ENCODE data around the gene TCF4. TPM values are rescaled to one million over a fixed set of nuclear protein-coding genes. Genes with fewer than 3 reads are reported as not detected.

Gene TCF4
- total RNA-seq, 1 experiment from 2014 or later: 104 TPM

DNA sequence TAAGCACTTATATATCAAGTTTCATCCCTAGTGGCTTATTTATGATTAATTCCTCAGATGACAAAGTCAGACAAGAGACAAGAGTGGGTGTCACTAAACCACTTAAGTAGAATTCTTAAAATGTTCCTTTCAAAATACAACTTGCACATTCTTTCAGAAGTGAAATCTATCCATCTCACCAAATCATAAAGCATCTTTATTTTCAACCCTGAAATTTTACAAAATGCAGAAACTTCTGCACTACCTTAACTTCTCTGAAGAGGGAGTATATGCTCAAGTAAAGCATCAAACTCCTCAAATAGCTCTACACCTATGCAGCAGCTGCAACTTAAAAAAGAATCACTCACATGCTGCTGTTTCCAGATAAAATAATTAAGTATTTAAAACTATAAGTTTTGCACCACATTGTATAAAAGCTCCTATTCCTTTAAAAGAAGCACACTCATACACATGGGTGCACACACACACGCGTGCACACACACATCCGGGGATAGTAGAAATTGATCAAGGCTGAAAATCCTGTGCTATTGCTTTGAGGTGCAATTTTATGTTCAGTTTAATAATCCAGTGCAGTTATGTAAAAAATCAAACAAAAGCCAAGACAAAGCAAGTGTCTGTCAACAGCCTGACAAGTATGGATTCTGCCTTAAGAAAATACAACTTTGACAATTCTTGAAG, 244.5 kb downstream of the TCF4 start:
- ChIA-PET CTCF (interaction anchor here (0.6 to 2.1 kb wide), 21 partner anchors 9 to 517 kb away, joined by 3 to 13 read pairs (median 4); no protein-coding TSS in a partner anchor), POLR2A (no interaction called here)
- Mint-ChIP-seq H3K36me3 (no peaks in the 10 kb centered on the region), H3K27ac (no peak overlapping the region), H3K4me1 (peaks cover 74% of the 10 kb centered on the region), H3K9me3 (no peaks in the 10 kb centered on the region), H3K27me3 (ENCODE audit: low read depth) (no peaks in the 10 kb centered on the region), H3K4me3 (no peak overlapping the region)
- peak; percentile 54 for ATAC-seq
- TF ChIP-seq, protein P1, sequence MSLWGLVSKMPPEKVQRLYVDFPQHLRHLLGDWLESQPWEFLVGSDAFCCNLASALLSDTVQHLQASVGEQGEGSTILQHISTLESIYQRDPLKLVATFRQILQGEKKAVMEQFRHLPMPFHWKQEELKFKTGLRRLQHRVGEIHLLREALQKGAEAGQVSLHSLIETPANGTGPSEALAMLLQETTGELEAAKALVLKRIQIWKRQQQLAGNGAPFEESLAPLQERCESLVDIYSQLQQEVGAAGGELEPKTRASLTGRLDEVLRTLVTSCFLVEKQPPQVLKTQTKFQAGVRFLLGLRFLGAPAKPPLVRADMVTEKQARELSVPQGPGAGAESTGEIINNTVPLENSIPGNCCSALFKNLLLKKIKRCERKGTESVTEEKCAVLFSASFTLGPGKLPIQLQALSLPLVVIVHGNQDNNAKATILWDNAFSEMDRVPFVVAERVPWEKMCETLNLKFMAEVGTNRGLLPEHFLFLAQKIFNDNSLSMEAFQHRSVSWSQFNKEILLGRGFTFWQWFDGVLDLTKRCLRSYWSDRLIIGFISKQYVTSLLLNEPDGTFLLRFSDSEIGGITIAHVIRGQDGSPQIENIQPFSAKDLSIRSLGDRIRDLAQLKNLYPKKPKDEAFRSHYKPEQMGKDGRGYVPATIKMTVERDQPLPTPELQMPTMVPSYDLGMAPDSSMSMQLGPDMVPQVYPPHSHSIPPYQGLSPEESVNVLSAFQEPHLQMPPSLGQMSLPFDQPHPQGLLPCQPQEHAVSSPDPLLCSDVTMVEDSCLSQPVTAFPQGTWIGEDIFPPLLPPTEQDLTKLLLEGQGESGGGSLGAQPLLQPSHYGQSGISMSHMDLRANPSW (CRISPR knock-in tag; conservative IDR thresholded peaks at IDR 0.05; ENCODE audit: low read depth): no peak
- TF ChIP-seq, protein P2, sequence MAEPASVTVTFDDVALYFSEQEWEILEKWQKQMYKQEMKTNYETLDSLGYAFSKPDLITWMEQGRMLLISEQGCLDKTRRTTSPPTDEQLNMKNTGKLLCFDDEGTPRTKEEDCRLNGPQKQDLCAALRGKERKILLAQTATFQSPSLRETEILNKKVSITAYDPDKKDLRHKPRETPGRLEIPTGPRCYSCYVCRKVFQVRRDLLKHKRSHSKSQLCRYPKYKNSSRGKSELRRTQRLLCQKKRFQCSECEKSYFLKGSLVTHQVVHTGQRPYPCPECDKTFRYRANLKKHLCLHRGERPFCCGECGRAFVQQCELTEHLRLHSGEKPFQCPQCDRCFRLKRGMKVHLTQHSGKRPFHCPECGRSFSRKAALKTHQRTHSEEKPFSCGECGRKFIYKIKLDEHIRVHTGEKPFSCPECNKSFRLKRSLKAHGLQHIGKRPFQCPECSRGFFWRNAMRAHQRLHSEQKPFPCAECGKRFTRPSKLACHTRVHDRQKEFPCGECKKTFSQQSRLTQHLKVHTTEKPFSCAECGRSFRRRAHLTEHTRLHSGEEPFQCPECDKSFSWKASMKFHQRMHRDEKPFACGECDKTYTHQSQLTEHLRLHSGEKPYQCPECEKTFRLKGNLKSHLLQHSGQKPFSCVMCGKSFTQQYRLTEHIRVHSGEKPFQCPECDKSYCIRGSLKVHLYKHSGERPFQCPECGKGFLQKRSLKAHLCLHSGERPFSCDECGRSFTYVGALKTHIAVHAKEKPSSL (CRISPR knock-in tag; conservative IDR thresholded peaks at IDR 0.05): no peak
- TF ChIP-seq, protein P3, sequence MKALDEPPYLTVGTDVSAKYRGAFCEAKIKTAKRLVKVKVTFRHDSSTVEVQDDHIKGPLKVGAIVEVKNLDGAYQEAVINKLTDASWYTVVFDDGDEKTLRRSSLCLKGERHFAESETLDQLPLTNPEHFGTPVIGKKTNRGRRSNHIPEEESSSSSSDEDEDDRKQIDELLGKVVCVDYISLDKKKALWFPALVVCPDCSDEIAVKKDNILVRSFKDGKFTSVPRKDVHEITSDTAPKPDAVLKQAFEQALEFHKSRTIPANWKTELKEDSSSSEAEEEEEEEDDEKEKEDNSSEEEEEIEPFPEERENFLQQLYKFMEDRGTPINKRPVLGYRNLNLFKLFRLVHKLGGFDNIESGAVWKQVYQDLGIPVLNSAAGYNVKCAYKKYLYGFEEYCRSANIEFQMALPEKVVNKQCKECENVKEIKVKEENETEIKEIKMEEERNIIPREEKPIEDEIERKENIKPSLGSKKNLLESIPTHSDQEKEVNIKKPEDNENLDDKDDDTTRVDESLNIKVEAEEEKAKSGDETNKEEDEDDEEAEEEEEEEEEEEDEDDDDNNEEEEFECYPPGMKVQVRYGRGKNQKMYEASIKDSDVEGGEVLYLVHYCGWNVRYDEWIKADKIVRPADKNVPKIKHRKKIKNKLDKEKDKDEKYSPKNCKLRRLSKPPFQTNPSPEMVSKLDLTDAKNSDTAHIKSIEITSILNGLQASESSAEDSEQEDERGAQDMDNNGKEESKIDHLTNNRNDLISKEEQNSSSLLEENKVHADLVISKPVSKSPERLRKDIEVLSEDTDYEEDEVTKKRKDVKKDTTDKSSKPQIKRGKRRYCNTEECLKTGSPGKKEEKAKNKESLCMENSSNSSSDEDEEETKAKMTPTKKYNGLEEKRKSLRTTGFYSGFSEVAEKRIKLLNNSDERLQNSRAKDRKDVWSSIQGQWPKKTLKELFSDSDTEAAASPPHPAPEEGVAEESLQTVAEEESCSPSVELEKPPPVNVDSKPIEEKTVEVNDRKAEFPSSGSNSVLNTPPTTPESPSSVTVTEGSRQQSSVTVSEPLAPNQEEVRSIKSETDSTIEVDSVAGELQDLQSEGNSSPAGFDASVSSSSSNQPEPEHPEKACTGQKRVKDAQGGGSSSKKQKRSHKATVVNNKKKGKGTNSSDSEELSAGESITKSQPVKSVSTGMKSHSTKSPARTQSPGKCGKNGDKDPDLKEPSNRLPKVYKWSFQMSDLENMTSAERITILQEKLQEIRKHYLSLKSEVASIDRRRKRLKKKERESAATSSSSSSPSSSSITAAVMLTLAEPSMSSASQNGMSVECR (CRISPR knock-in tag; IDR thresholded peaks at IDR 0.05; ENCODE audit: borderline replicate concordance): no peak
- TF ChIP-seq, protein P4, sequence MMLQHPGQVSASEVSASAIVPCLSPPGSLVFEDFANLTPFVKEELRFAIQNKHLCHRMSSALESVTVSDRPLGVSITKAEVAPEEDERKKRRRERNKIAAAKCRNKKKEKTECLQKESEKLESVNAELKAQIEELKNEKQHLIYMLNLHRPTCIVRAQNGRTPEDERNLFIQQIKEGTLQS (CRISPR knock-in tag; conservative IDR thresholded peaks at IDR 0.05): no peak
- TF ChIP-seq JUN (CRISPR knock-in tag; IDR thresholded peaks at IDR 0.05): no peak
- no peak for TF ChIP-seq TP53 (CRISPR knock-in tag; IDR thresholded peaks at IDR 0.05)
- TF ChIP-seq, protein P5, sequence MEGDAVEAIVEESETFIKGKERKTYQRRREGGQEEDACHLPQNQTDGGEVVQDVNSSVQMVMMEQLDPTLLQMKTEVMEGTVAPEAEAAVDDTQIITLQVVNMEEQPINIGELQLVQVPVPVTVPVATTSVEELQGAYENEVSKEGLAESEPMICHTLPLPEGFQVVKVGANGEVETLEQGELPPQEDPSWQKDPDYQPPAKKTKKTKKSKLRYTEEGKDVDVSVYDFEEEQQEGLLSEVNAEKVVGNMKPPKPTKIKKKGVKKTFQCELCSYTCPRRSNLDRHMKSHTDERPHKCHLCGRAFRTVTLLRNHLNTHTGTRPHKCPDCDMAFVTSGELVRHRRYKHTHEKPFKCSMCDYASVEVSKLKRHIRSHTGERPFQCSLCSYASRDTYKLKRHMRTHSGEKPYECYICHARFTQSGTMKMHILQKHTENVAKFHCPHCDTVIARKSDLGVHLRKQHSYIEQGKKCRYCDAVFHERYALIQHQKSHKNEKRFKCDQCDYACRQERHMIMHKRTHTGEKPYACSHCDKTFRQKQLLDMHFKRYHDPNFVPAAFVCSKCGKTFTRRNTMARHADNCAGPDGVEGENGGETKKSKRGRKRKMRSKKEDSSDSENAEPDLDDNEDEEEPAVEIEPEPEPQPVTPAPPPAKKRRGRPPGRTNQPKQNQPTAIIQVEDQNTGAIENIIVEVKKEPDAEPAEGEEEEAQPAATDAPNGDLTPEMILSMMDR (IDR thresholded peaks at IDR 0.05): peak; percentile 39; the same call in 1 of the 2 replicates
- DNase-seq (ENCODE audit: low spot score): no peak

DNA sequence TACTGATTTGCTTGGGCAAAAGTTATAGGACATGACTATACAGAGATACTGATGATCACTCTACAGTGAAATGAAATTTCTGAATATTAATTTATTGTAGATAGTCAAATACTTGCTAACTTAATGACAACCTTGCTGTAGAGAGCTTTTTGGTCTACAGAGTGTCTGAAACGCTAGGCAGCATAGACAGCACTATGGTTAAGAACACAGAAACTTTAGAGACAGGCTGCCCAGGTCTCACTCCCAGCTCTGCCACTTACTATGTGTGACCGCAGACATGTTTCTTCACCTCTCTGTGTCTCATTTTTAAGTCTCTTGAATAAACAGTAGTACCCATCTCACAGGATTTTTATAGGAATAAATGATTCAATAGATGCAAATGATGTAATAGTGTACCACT, 247.0 kb downstream of the TCF4 start:
- ChIA-PET CTCF (interaction anchor here (0.7 to 1.5 kb wide), 3 partner anchors 66 to 157 kb away, joined by 3 to 5 read pairs (median 3); no protein-coding TSS in a partner anchor), POLR2A (no interaction called here)
- H3K27ac Mint-ChIP-seq: no peak overlapping the region; the same call in none of the 2 replicates
- ATAC-seq (no peak), DNase-seq (ENCODE audit: low spot score) (no peak)
- no peaks in the 10 kb centered on the region for H3K9me3 Mint-ChIP-seq
- no peaks in the 10 kb centered on the region for H3K36me3 Mint-ChIP-seq
- peaks cover 80% of the 10 kb centered on the region for H3K4me1 Mint-ChIP-seq
- H3K27me3 Mint-ChIP-seq (ENCODE audit: low read depth): no peaks in the 10 kb centered on the region
- no peak overlapping the region for H3K4me3 Mint-ChIP-seq
- TF ChIP-seq NR2C2 (CRISPR knock-in tag; IDR thresholded peaks at IDR 0.05) (no peak), TEAD1 (CRISPR knock-in tag; IDR thresholded peaks at IDR 0.05) (no peak), GRHL2 (CRISPR knock-in tag; IDR thresholded peaks at IDR 0.05; ENCODE audit: insufficient replicate concordance, severe bottlenecking) (no peak), ZNF671 (CRISPR knock-in tag; IDR thresholded peaks at IDR 0.05) (no peak), JAZF1 (CRISPR knock-in tag; IDR thresholded peaks at IDR 0.05) (no peak), CREM (CRISPR knock-in tag; IDR thresholded peaks at IDR 0.05) (no peak)
- TF ChIP-seq, protein P6, sequence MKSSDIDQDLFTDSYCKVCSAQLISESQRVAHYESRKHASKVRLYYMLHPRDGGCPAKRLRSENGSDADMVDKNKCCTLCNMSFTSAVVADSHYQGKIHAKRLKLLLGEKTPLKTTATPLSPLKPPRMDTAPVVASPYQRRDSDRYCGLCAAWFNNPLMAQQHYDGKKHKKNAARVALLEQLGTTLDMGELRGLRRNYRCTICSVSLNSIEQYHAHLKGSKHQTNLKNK (CRISPR knock-in tag; IDR thresholded peaks at IDR 0.05): no peak
- TF ChIP-seq, protein P7, sequence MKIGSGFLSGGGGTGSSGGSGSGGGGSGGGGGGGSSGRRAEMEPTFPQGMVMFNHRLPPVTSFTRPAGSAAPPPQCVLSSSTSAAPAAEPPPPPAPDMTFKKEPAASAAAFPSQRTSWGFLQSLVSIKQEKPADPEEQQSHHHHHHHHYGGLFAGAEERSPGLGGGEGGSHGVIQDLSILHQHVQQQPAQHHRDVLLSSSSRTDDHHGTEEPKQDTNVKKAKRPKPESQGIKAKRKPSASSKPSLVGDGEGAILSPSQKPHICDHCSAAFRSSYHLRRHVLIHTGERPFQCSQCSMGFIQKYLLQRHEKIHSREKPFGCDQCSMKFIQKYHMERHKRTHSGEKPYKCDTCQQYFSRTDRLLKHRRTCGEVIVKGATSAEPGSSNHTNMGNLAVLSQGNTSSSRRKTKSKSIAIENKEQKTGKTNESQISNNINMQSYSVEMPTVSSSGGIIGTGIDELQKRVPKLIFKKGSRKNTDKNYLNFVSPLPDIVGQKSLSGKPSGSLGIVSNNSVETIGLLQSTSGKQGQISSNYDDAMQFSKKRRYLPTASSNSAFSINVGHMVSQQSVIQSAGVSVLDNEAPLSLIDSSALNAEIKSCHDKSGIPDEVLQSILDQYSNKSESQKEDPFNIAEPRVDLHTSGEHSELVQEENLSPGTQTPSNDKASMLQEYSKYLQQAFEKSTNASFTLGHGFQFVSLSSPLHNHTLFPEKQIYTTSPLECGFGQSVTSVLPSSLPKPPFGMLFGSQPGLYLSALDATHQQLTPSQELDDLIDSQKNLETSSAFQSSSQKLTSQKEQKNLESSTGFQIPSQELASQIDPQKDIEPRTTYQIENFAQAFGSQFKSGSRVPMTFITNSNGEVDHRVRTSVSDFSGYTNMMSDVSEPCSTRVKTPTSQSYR (CRISPR knock-in tag; IDR thresholded peaks at IDR 0.05): no peak

All from WTC11 (cell line).